Measurements from ENCODE around the gene OTOF. TPM values are rescaled to one million over a fixed set of nuclear protein-coding genes. Genes with fewer than 3 reads are reported as not detected.

OTOF gene
- total RNA-seq, 6 experiments from 2014 or later: 0.06 to 0.12 TPM; not detected in 4

DNA sequence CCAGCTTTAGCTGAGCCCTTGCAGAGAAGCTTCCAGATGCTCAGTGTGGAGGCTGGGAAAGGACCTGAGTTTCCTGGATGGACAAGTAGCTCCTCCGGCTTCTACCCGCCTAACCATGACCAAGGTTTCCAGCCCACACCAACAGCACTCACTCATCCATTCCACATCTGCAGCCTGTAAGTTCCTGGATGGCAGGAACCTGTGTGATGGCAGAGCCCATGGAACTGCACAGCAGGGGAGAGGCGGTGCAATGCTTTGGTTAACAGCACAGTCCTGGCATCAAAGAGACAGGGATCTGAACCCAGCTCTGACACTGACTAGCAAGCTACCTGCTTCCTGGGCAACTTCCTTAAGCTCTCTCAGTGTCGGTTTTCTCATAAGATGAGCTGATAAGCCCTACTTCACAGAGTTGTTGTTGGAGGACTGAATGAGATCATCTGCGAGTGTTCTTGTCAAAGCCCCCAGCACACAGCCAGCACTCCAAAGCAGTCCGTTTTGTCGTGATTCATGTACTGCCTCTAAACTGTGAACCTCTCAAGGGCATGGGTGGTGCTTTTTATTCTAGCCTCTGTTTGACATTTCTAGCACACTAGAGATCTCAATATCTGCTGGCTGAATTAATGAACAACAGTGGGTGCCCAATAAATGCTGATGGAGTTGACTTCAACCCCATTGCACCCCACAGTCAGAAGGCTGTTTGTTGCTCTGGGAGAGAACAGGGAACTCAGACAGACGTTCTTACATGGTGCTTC is 41.6 kb upstream of the OTOF start:
- Histone ChIP-seq H3K27ac (no peak overlapping the region), H3K9me3 (no peaks in the 10 kb centered on the region), H3K36me3 (no peaks in the 10 kb centered on the region), H3K4me3 (no peak overlapping the region), H3K27me3 (no peaks in the 10 kb centered on the region), H3K4me1 (no peaks in the 10 kb centered on the region)
- TF ChIP-seq, protein P1, sequence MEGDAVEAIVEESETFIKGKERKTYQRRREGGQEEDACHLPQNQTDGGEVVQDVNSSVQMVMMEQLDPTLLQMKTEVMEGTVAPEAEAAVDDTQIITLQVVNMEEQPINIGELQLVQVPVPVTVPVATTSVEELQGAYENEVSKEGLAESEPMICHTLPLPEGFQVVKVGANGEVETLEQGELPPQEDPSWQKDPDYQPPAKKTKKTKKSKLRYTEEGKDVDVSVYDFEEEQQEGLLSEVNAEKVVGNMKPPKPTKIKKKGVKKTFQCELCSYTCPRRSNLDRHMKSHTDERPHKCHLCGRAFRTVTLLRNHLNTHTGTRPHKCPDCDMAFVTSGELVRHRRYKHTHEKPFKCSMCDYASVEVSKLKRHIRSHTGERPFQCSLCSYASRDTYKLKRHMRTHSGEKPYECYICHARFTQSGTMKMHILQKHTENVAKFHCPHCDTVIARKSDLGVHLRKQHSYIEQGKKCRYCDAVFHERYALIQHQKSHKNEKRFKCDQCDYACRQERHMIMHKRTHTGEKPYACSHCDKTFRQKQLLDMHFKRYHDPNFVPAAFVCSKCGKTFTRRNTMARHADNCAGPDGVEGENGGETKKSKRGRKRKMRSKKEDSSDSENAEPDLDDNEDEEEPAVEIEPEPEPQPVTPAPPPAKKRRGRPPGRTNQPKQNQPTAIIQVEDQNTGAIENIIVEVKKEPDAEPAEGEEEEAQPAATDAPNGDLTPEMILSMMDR (IDR thresholded peaks at IDR 0.05): no peak
- no peak for TF ChIP-seq POLR2A (IDR thresholded peaks at IDR 0.05)
- WGBS (ENCODE audit: insufficient coverage, low coverage, low lambda C conversion rate, missing lambda C conversion rate): 37% methylated on average over 6 of the region's 8 CpGs
- ATAC-seq: no peak
- no peak for DNase-seq
- intact Hi-C loops (cut with DNase I): no loop called here

DNA sequence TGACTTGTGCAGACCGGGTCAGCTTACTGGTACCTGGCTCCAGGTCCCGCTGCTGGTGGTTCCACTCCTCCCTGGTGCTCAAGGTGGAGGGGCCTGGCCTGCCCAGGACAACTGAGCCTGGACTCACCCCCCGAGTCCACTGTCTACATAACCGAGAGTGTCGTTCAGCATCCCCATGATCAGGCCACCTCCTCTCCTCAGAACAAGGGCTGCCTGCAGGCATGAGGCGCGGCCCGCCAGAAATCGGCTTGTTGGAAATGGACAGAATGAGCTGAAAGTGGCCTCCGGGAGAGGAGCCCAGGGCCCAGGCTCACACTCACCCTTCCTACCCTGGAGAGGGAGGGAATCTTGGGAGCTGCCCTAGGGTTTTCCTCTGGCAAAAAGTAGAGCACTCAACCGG is 38.9 kb upstream of the OTOF start:
- H3K27ac ChIP-seq: no peak overlapping the region
- no peaks in the 10 kb centered on the region for H3K36me3 ChIP-seq
- H3K9me3 ChIP-seq: no peaks in the 10 kb centered on the region
- no peak for ATAC-seq
- no peak for DNase-seq
- H3K27me3 ChIP-seq: no peaks in the 10 kb centered on the region
- no peaks in the 10 kb centered on the region for H3K4me1 ChIP-seq
- 61% methylated on average over 3 of the region's 11 CpGs for WGBS (ENCODE audit: insufficient coverage, low coverage, low lambda C conversion rate, missing lambda C conversion rate)
- intact Hi-C loops (cut with DNase I): no loop called here
- no peak for TF ChIP-seq POLR2A (IDR thresholded peaks at IDR 0.05)
- TF ChIP-seq, protein P1 (IDR thresholded peaks at IDR 0.05): no peak
- H3K4me3 ChIP-seq: no peak overlapping the region

DNA sequence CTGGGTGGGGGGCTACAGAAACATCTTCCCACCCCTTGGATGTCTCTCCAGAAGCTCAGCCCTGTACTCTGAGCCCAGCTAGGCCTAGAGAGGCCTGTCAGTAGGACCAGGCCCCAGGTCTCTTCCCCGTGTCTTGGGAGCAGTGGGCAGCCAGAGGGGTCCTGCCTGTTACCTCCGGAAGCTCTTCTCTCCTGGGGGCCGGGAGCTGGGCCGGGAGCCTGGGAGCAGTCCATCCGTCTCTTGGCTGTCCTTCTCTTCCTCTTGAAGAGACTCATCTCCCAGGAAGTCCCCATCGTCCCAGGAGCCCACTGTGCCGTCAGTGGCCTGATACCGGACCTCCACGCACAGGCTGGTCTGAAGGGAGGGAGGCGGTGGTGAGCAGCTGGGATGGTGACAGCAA is 38.3 kb upstream of the OTOF start:
- Histone ChIP-seq H3K27me3 (no peaks in the 10 kb centered on the region), H3K27ac (no peak overlapping the region), H3K4me1 (no peaks in the 10 kb centered on the region), H3K9me3 (no peaks in the 10 kb centered on the region), H3K4me3 (no peak overlapping the region), H3K36me3 (no peaks in the 10 kb centered on the region)
- intact Hi-C loops (cut with DNase I): no loop called here
- ATAC-seq (no peak), DNase-seq (no peak)
- 100% methylated on average over 1 of the region's 10 CpGs for WGBS (ENCODE audit: insufficient coverage, low coverage, low lambda C conversion rate, missing lambda C conversion rate)
- no peak for TF ChIP-seq POLR2A (IDR thresholded peaks at IDR 0.05)
- TF ChIP-seq, protein P1 (IDR thresholded peaks at IDR 0.05): no peak

DNA sequence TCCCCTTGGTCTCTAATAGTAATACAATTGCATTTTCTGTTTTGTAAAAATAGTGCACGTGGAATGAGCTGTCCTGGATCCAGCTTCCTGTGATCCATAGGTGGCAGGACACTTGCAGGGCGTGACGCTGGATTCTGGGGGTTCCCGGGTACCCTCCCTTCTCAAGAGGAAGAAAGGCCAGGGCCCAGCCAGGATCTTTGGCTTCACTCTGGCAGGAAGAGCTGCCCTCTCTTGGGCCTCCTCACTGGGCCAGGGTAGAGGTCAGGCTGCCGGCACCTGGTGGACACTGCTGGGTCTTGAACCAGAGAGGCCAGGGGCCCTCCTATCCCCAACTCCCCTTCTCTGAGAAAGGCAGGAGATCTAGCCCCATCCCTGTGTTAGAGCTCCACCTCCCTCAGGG is 37.8 kb upstream of the OTOF start:
- TF ChIP-seq, protein P1 (IDR thresholded peaks at IDR 0.05): no peak
- no peak for TF ChIP-seq POLR2A (IDR thresholded peaks at IDR 0.05)
- no peaks in the 10 kb centered on the region for H3K4me1 ChIP-seq
- no peak overlapping the region for H3K27ac ChIP-seq
- WGBS (ENCODE audit: insufficient coverage, low coverage, low lambda C conversion rate, missing lambda C conversion rate): 0% methylated on average over 1 of the region's 5 CpGs
- intact Hi-C loops (cut with DNase I): no loop called here
- ATAC-seq (no peak), DNase-seq (no peak)
- no peaks in the 10 kb centered on the region for H3K36me3 ChIP-seq
- H3K9me3 ChIP-seq: no peaks in the 10 kb centered on the region
- no peak overlapping the region for H3K4me3 ChIP-seq
- H3K27me3 ChIP-seq: no peaks in the 10 kb centered on the region
